ENCODE data around the gene SPACA6. TPM values are rescaled to one million over a fixed set of nuclear protein-coding genes. Genes with fewer than 3 reads are reported as not detected.

Gene SPACA6
- total RNA-seq, 1 experiment from 2014 or later: 18.9 TPM

DNA sequence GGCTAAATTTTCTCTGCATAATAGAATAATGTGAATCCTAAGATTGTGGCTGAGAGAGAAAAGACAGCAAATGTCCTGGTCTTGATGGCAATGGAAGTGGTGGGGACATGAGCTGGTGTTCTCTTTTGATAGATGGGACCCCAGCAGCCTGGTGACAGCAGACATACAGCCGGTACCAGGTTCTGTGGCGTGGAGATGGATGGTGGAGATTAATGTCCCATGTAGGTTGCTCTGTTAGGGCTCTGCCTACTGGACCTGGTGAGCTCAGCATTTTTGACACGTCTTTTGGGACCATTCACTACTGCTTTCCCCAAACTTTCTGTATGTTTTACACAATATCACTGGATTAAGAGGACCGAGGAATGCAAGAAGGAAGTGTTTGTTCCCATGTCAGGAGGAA lies 38.3 kb upstream of the SPACA6 start:
- Mint-ChIP-seq H3K27ac (no peak overlapping the region), H3K4me3 (no peak overlapping the region), H3K36me3 (ENCODE audit: insufficient read depth in 1 of 3, low read depth in 3 of 3) (peaks cover 0 to 2% (median 0%) of the 10 kb centered on the region in 3 experiments; a peak in 3 of 7 replicates), H3K9me3 (peaks cover 43 to 69% of the 10 kb centered on the region in 2 experiments), H3K27me3 (ENCODE audit: low read depth) (peaks cover 37% of the 10 kb centered on the region), H3K4me1 (peaks cover 0 to 4% of the 10 kb centered on the region in 2 experiments; a peak in 1 of 4 replicates)
- Histone ChIP-seq H3K9ac (ENCODE audit: extremely low read depth, insufficient read length, low read length) (no peak overlapping the region), H3K79me1 (ENCODE audit: insufficient read depth, low read depth, low read length, poor library complexity, severe bottlenecking) (no peaks in the 10 kb centered on the region), H3K9me3 (ENCODE audit: control insufficient read depth, low read depth, low read length) (no peaks in the 10 kb centered on the region), H4K8ac (replicated peaks; ENCODE audit: insufficient read length, low read depth, low read length) (no peak overlapping the region), H2BK5ac (ENCODE audit: insufficient read length, low read length) (no peak overlapping the region), H3K4me2 (ENCODE audit: insufficient read depth, insufficient read length, low read length) (no peak overlapping the region), H3T11ph (ENCODE audit: low read length) (no peak overlapping the region), H4K5ac (ENCODE audit: insufficient read length, low read depth, low read length) (no peak overlapping the region), H3K27me3 (ENCODE audit: insufficient read depth, low read length) (no peaks in the 10 kb centered on the region), H2AFZ (ENCODE audit: low read length) (no peak overlapping the region), H3K18ac (ENCODE audit: insufficient read length, low read depth, low read length) (no peak overlapping the region), H3K56ac (ENCODE audit: insufficient read length, low read depth, low read length) (no peak overlapping the region), H4K20me1 (ENCODE audit: control insufficient read depth, insufficient read depth, insufficient read length) (no peaks in the 10 kb centered on the region), H3K23ac (ENCODE audit: insufficient read length, low read depth, low read length) (no peak overlapping the region), H3K23me2 (ENCODE audit: insufficient read length, low read depth, low read length, poor library complexity, severe bottlenecking) (no peaks in the 10 kb centered on the region), H4K91ac (ENCODE audit: insufficient read length, low read depth, low read length) (no peak overlapping the region), H3K27ac (ENCODE audit: insufficient read length, low read depth, low read length) (no peak overlapping the region), H2BK120ac (ENCODE audit: low read depth, low read length, poor library complexity, severe bottlenecking) (no peak overlapping the region), H3K79me2 (ENCODE audit: insufficient read depth, low read length) (no peaks in the 10 kb centered on the region), H3K4ac (ENCODE audit: low read depth, low read length) (no peak overlapping the region), H2BK20ac (ENCODE audit: low read depth, low read length, poor library complexity, severe bottlenecking) (no peak overlapping the region), H2AK5ac (ENCODE audit: insufficient read length, low read length) (no peak overlapping the region), H2BK12ac (ENCODE audit: insufficient read length, low read depth, low read length) (no peak overlapping the region), H2BK15ac (ENCODE audit: low read depth, low read length) (no peak overlapping the region), H3K14ac (ENCODE audit: insufficient read depth, low read length) (no peak overlapping the region), H3K4me1 (ENCODE audit: insufficient read depth, low read length) (no peaks in the 10 kb centered on the region)
- TF ChIP-seq, protein P1, sequence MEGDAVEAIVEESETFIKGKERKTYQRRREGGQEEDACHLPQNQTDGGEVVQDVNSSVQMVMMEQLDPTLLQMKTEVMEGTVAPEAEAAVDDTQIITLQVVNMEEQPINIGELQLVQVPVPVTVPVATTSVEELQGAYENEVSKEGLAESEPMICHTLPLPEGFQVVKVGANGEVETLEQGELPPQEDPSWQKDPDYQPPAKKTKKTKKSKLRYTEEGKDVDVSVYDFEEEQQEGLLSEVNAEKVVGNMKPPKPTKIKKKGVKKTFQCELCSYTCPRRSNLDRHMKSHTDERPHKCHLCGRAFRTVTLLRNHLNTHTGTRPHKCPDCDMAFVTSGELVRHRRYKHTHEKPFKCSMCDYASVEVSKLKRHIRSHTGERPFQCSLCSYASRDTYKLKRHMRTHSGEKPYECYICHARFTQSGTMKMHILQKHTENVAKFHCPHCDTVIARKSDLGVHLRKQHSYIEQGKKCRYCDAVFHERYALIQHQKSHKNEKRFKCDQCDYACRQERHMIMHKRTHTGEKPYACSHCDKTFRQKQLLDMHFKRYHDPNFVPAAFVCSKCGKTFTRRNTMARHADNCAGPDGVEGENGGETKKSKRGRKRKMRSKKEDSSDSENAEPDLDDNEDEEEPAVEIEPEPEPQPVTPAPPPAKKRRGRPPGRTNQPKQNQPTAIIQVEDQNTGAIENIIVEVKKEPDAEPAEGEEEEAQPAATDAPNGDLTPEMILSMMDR (conservative IDR thresholded peaks at IDR 0.05): peak; percentile 11; the same call in 1 of the 3 replicates
- no peak for DNase-seq
- no CpG with 5 or more reads among the region's 4 CpGs for WGBS (ENCODE audit: extremely low coverage, insufficient read length, low lambda C conversion rate)
